ENCODE results near the gene SEC14L1. TPM values are rescaled to one million over a fixed set of nuclear protein-coding genes. Genes with fewer than 3 reads are reported as not detected.

The SEC14L1 gene
- total RNA-seq, 2 experiments from 2014 or later, result 97.3 to 98.5 TPM

GRCh38 chr17:77240976-77241375 lies 100.2 kb downstream of the SEC14L1 start:
- intact Hi-C loops (cut with DNase I, micrococcal nuclease), result no loop called here
- Histone ChIP-seq H3K27me3 (ENCODE audit: control insufficient read depth in 1 of 2, insufficient read depth in 2 of 2, low read length in 2 of 2) (no peaks in the 10 kb centered on the region), H3K4me3 (ENCODE audit: low read length) (no peak overlapping the region), H3K9me3 (ENCODE audit: control insufficient read depth in 1 of 2, insufficient read depth in 1 of 2, low read length in 2 of 2) (no peaks in the 10 kb centered on the region), H3K4me1 (ENCODE audit: insufficient read depth, low read length) (peaks cover 1% of the 10 kb centered on the region), H3K27ac (ENCODE audit: low read depth in 1 of 2, low read length in 2 of 2) (no peak overlapping the region), H3K36me3 (ENCODE audit: insufficient read depth, low read length) (no peaks in the 10 kb centered on the region)
- Mint-ChIP-seq H3K27ac (no peak overlapping the region), H3K4me1 (ENCODE audit: low read depth) (no peaks in the 10 kb centered on the region), H3K36me3 (ENCODE audit: low read depth) (no peaks in the 10 kb centered on the region), H3K27me3 (no peaks in the 10 kb centered on the region), H3K9me3 (no peaks in the 10 kb centered on the region), H3K4me3 (no peak overlapping the region)
- CTCF ChIA-PET, result no interaction called here
- no peak for ATAC-seq (ENCODE audit: poor library complexity)
- TF ChIP-seq, protein P1, sequence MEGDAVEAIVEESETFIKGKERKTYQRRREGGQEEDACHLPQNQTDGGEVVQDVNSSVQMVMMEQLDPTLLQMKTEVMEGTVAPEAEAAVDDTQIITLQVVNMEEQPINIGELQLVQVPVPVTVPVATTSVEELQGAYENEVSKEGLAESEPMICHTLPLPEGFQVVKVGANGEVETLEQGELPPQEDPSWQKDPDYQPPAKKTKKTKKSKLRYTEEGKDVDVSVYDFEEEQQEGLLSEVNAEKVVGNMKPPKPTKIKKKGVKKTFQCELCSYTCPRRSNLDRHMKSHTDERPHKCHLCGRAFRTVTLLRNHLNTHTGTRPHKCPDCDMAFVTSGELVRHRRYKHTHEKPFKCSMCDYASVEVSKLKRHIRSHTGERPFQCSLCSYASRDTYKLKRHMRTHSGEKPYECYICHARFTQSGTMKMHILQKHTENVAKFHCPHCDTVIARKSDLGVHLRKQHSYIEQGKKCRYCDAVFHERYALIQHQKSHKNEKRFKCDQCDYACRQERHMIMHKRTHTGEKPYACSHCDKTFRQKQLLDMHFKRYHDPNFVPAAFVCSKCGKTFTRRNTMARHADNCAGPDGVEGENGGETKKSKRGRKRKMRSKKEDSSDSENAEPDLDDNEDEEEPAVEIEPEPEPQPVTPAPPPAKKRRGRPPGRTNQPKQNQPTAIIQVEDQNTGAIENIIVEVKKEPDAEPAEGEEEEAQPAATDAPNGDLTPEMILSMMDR (IDR thresholded peaks at IDR 0.05), result no peak
- DNase-seq, result no peak
- POLR2A ChIA-PET, result no interaction called here

DNA sequence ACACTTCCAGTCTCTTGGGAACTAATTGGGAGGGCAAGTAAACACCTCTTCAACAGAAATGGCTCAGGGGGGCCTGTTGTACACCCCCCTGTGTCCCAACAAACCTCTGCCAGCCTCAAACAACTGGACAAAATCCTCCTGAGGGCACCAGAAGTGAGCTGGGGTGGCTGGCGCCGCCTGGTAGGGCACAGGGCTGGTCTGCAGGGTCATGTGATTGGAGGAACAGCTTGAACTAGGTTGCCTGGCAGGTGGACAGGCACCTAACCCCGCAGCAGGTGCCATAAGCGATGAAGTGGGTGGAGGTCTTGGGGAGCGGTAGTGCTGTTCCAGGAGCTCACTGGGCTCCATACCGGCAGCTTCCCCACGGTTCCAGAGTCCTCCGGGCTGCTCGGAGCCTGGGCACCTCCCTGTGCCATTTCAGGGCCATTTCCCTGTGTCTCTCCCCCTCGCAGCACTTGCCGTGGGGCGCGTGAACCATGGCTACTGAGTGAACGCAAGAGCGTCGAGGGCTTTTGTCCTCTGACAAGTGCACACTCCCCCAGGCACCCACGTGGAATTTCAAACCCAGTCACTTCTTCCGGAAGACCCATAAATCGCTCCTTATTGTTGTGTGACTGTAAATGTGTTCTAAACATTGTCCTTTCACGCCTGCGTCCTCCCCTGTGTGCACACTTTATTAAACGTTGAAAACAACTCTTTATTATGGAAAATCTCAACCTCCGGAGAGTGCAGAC lies 101.5 kb downstream of the SEC14L1 start:
- no peaks in the 10 kb centered on the region for H3K9me3 ChIP-seq (ENCODE audit: control insufficient read depth in 1 of 2, insufficient read depth in 1 of 2, low read length in 2 of 2)
- DNase-seq, result no peak
- no peaks in the 10 kb centered on the region for H3K36me3 ChIP-seq (ENCODE audit: insufficient read depth, low read length)
- peaks cover under 1% of the 10 kb centered on the region for H3K27me3 Mint-ChIP-seq
- ChIA-PET POLR2A (no interaction called here), CTCF (no interaction called here)
- H3K4me1 Mint-ChIP-seq (ENCODE audit: low read depth), result no peaks in the 10 kb centered on the region
- H3K4me3 ChIP-seq (ENCODE audit: low read length), result no peak overlapping the region
- H3K36me3 Mint-ChIP-seq (ENCODE audit: low read depth), result no peaks in the 10 kb centered on the region
- no peak for ATAC-seq (ENCODE audit: poor library complexity)
- H3K27me3 ChIP-seq (ENCODE audit: control insufficient read depth in 1 of 2, insufficient read depth in 2 of 2, low read length in 2 of 2), result peaks cover 0 to 4% of the 10 kb centered on the region in 2 experiments
- H3K9me3 Mint-ChIP-seq, result no peaks in the 10 kb centered on the region
- no peak overlapping the region for H3K27ac Mint-ChIP-seq
- intact Hi-C loops (cut with DNase I, micrococcal nuclease), result no loop called here
- no peak overlapping the region for H3K4me3 Mint-ChIP-seq
- peaks cover 10% of the 10 kb centered on the region for H3K4me1 ChIP-seq (ENCODE audit: insufficient read depth, low read length)
- TF ChIP-seq, protein P1 (IDR thresholded peaks at IDR 0.05), result no peak
- H3K27ac ChIP-seq (ENCODE audit: low read depth in 1 of 2, low read length in 2 of 2), result no peak overlapping the region

GRCh38 chr17:77245162-77245926 lies 104.6 kb downstream of the SEC14L1 start:
- Mint-ChIP-seq H3K4me1 (ENCODE audit: low read depth) (peaks cover 8% of the 10 kb centered on the region), H3K36me3 (ENCODE audit: low read depth) (no peaks in the 10 kb centered on the region), H3K27me3 (peaks cover 20% of the 10 kb centered on the region), H3K4me3 (no peak overlapping the region), H3K27ac (no peak overlapping the region), H3K9me3 (no peaks in the 10 kb centered on the region)
- no peaks in the 10 kb centered on the region for H3K9me3 ChIP-seq (ENCODE audit: control insufficient read depth in 1 of 2, insufficient read depth in 1 of 2, low read length in 2 of 2)
- TF ChIP-seq, protein P1 (IDR thresholded peaks at IDR 0.05), result no peak
- ChIA-PET CTCF (no interaction called here), POLR2A (no interaction called here)
- intact Hi-C loops (cut with DNase I, micrococcal nuclease), result no loop called here
- H3K4me3 ChIP-seq (ENCODE audit: low read length), result no peak overlapping the region
- DNase-seq (no peak), ATAC-seq (ENCODE audit: poor library complexity) (no peak)
- no peak overlapping the region for H3K27ac ChIP-seq (ENCODE audit: low read depth in 1 of 2, low read length in 2 of 2)
- no peaks in the 10 kb centered on the region for H3K36me3 ChIP-seq (ENCODE audit: insufficient read depth, low read length)
- H3K4me1 ChIP-seq (ENCODE audit: insufficient read depth, low read length), result peaks cover 14% of the 10 kb centered on the region
- peaks cover 8 to 9% of the 10 kb centered on the region in 2 experiments for H3K27me3 ChIP-seq (ENCODE audit: control insufficient read depth in 1 of 2, insufficient read depth in 2 of 2, low read length in 2 of 2)
